GM18867 (cell line): Measurements from ENCODE around the gene COL7A1.
"Not testable (repeated sequence)": the region's sequence is repeated elsewhere in the genome, so short reads cannot be mapped to it uniquely, and the experiment has no call there.

Experiments
- ATAC-seq: cut with Tn5 transposase; IDR thresholded peaks from one replicate; pipeline ENCODE4 v1.9.1; 2021; ENCODE audit warnings: mild to moderate bottlenecking, moderate library complexity; ENCODE audit not compliant: unreplicated experiment

The COL7A1 gene

GRCh38 chr3:48546203-48546829 lies 48.8 kb downstream of the COL7A1 start:
- no peak for ATAC-seq

- no peak for ATAC-seq
Observed at GRCh38 chr3:48544141-48544540, 51.0 kb downstream of the COL7A1 start.

GRCh38 chr3:48543271-48543866 lies 51.8 kb downstream of the COL7A1 start:
- no peak for ATAC-seq

GRCh38 chr3:48538451-48538850 lies 56.7 kb downstream of the COL7A1 start:
- no peak for ATAC-seq

- ATAC-seq, result no peak
Observed at GRCh38 chr3:48536785-48537184, 58.3 kb downstream of the COL7A1 start.

GRCh38 chr3:48536116-48536515 lies 59.0 kb downstream of the COL7A1 start:
- ATAC-seq, result no peak

GRCh38 chr3:48535578-48535977 lies 59.6 kb downstream of the COL7A1 start:
- ATAC-seq, result no peak

GRCh38 chr3:48532977-48533337 lies 62.2 kb downstream of the COL7A1 start:
- no peak for ATAC-seq

- no peak for ATAC-seq
Observed at GRCh38 chr3:48532271-48532976, 62.7 kb downstream of the COL7A1 start.

GRCh38 chr3:48530701-48531100 lies 64.4 kb downstream of the COL7A1 start:
- not testable (repeated sequence) for ATAC-seq

- ATAC-seq, result no peak
Observed at GRCh38 chr3:48528754-48529153, 66.4 kb downstream of the COL7A1 start.

GRCh38 chr3:48528048-48528447 lies 67.1 kb downstream of the COL7A1 start:
- no peak for ATAC-seq

- no peak for ATAC-seq
Observed at GRCh38 chr3:48524970-48525369, 70.2 kb downstream of the COL7A1 start.

GRCh38 chr3:48521635-48522034 lies 73.5 kb downstream of the COL7A1 start:
- no peak for ATAC-seq

GRCh38 chr3:48519277-48519643 lies 75.9 kb downstream of the COL7A1 start:
- ATAC-seq, result no peak

- ATAC-seq, result no peak
Observed at GRCh38 chr3:48518638-48519276, 76.4 kb downstream of the COL7A1 start.

- no peak for ATAC-seq
Observed at GRCh38 chr3:48518069-48518468, 77.1 kb downstream of the COL7A1 start.

- ATAC-seq, result no peak
Observed at GRCh38 chr3:48516571-48516970, 78.6 kb downstream of the COL7A1 start.

- ATAC-seq, result no peak
Observed at GRCh38 chr3:48514431-48515227, 80.5 kb downstream of the COL7A1 start.
